Chondrocyte (in vitro differentiated cells): ENCODE data around the gene PCTP. TPM values are rescaled to one million over a fixed set of nuclear protein-coding genes. Genes with fewer than 3 reads are reported as not detected.

ENCODE experiments used
- DNase-seq: peaks from one replicate; pipeline ENCODE4 v3.0.0; 2021; ENCODE audit warnings: mixed read lengths, low spot score
- H3K27ac Mint-ChIP-seq: one replicate; pipeline ENCODE4 v1.8.0; 2021; ENCODE audit warnings: mild to moderate bottlenecking, moderate library complexity, mixed read lengths; ENCODE audit not compliant: unreplicated experiment
- H3K27me3 Mint-ChIP-seq: 2 replicates; pipeline ENCODE4 v1.8.0; 2021; ENCODE audit warnings: low read depth, mixed read lengths
- H3K36me3 Mint-ChIP-seq: 2 replicates; pipeline ENCODE4 v1.8.0; 2021; ENCODE audit warnings: low read depth, mixed read lengths
- H3K4me1 Mint-ChIP-seq: 2 replicates; pipeline ENCODE4 v1.8.0; 2021; ENCODE audit warnings: low read depth, mild to moderate bottlenecking, mixed read lengths
- H3K4me3 Mint-ChIP-seq: one replicate; pipeline ENCODE4 v1.8.0; 2021; ENCODE audit warnings: mild to moderate bottlenecking, moderate library complexity, mixed read lengths; ENCODE audit not compliant: unreplicated experiment
- H3K9me3 Mint-ChIP-seq: 2 replicates; pipeline ENCODE4 v1.8.0; 2021; ENCODE audit warnings: low read depth, mixed read lengths
- total RNA-seq: library from RNA; stranded (reverse); gene quantifications from 3 replicates; pipeline ENCODE4 v1.2.1, GENCODE V29; 2021
- TF ChIP-seq, protein P1 (sequence below): fragments of 200-600 bp; sonication (generic); IDR thresholded peaks from 2 replicates; pipeline ENCODE4 v1.5.0; 2021; ENCODE audit warnings: antibody characterized with exemption, mild to moderate bottlenecking, moderate library complexity

The PCTP gene
- total RNA-seq, 1 donor from 2014 or later = 8.8 TPM

DNA sequence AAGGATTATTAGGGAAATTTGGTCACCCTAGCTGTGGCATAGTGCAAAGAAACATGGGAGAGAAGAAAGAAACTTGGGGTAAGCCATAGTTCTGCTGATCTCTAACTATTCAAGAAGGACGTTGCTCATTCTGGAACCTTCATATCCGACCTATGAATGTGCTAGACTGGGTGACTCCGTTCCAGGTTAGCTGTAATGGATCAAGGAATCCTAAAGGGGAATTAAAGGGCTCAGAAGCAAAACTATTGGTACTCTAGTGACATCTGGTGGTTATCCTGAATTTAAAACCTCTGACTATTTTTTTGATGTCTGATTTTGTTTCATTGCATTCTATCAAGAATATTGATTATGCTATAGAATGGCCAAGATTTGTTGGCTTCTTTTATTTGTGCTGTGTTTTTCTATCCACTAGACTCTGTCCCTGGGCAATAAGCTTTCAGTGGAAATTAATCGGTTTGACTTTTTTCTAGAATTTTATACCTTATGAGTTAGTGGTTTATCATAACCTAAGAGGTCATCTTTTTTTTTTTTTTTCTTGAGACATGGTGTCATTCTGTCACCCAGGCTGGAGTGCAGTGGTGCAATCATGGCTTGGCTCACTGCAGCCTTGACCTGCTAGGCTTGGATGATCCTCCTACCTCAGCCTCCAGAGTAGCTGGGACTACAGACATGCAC is 19.5 kb downstream of the PCTP start:
- H3K36me3 Mint-ChIP-seq = peaks cover 22% of the 10 kb centered on the region
- no peaks in the 10 kb centered on the region for H3K9me3 Mint-ChIP-seq
- H3K27ac Mint-ChIP-seq = no peak overlapping the region
- DNase-seq = no peak
- no peaks in the 10 kb centered on the region for H3K27me3 Mint-ChIP-seq
- H3K4me1 Mint-ChIP-seq = peaks cover 8% of the 10 kb centered on the region
- TF ChIP-seq, protein P1, sequence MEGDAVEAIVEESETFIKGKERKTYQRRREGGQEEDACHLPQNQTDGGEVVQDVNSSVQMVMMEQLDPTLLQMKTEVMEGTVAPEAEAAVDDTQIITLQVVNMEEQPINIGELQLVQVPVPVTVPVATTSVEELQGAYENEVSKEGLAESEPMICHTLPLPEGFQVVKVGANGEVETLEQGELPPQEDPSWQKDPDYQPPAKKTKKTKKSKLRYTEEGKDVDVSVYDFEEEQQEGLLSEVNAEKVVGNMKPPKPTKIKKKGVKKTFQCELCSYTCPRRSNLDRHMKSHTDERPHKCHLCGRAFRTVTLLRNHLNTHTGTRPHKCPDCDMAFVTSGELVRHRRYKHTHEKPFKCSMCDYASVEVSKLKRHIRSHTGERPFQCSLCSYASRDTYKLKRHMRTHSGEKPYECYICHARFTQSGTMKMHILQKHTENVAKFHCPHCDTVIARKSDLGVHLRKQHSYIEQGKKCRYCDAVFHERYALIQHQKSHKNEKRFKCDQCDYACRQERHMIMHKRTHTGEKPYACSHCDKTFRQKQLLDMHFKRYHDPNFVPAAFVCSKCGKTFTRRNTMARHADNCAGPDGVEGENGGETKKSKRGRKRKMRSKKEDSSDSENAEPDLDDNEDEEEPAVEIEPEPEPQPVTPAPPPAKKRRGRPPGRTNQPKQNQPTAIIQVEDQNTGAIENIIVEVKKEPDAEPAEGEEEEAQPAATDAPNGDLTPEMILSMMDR = peak; percentile 89
- H3K4me3 Mint-ChIP-seq = no peak overlapping the region

DNA sequence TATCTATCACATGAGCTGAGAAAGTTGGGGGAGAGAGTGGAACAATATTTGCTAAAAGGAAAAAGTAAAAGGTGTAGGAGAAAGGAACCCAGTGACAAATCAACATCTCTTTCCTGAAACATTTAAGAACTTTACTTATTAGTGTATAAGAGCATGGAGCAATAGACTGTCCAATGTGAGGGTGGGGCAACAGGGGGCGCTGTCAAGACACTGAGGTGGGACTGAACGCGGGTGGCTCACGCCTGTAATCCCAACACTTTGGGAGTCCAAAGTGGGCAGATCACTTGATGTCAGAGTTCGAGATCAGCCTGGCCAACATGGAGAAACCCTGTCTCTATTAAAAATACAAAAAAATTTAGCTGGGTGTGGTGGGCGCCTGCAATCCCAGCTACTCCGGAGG is 21.2 kb downstream of the PCTP start:
- H3K4me1 Mint-ChIP-seq = peaks cover 8% of the 10 kb centered on the region

DNA sequence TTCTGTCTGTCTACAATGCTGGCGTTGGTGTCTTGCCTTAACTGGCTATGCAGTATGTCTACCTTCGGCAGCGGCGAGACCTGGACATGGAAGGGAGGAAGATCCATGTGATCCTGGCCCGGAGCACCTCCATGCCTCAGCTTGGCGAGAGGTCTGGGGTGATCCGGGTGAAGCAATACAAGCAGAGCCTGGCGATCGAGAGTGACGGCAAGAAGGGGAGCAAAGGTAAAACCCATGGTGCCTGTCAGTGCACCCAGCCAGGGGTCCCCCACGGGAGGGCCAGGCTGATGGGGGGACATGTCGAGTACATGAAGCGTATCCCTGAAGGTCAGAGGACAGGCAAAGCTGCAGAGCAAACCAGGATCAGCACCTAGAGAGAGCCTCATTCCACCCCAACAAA is 22.8 kb downstream of the PCTP start:
- DNase-seq = no peak
- H3K9me3 Mint-ChIP-seq = no peaks in the 10 kb centered on the region
- no peak overlapping the region for H3K4me3 Mint-ChIP-seq
- no peak overlapping the region for H3K27ac Mint-ChIP-seq
- TF ChIP-seq, protein P1 = no peak
- H3K4me1 Mint-ChIP-seq = peaks cover 8% of the 10 kb centered on the region
- no peaks in the 10 kb centered on the region for H3K27me3 Mint-ChIP-seq
- H3K36me3 Mint-ChIP-seq = peaks cover 29% of the 10 kb centered on the region

More for the DNA sequence above, 21.2 kb downstream of the PCTP start:
- Mint-ChIP-seq H3K4me3 (no peak overlapping the region), H3K27ac (no peak overlapping the region), H3K27me3 (no peaks in the 10 kb centered on the region), H3K36me3 (peaks cover 32% of the 10 kb centered on the region), H3K9me3 (no peaks in the 10 kb centered on the region)
- TF ChIP-seq, protein P1 = peak; percentile 36
- no peak for DNase-seq

DNA sequence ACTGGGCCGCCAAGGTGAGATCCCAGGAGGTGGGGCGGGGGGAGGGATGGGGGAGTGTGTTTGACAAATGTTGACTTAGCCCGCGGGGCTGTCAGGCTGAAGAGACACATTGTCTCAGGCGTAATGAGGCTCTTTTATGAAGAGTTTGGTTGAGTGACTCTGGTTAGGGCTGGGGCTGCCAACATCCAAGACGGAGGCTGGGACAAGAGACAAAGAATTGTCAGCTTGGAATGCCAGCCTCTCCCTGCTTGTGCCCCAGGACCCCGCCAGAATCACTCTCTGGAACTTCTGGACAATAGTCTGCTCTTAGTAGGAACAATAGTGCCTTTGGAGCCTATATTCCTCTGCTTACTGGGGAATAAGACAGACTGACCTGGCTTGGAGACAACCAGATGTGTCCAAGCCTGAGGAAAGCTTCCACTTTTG is 24.0 kb downstream of the PCTP start:
- H3K27me3 Mint-ChIP-seq = no peaks in the 10 kb centered on the region
- H3K4me1 Mint-ChIP-seq = peaks cover 1% of the 10 kb centered on the region
- TF ChIP-seq, protein P1 = no peak
- peaks cover 29% of the 10 kb centered on the region for H3K36me3 Mint-ChIP-seq
- no peak overlapping the region for H3K27ac Mint-ChIP-seq
- no peak overlapping the region for H3K4me3 Mint-ChIP-seq
- DNase-seq = no peak
- no peaks in the 10 kb centered on the region for H3K9me3 Mint-ChIP-seq

DNA sequence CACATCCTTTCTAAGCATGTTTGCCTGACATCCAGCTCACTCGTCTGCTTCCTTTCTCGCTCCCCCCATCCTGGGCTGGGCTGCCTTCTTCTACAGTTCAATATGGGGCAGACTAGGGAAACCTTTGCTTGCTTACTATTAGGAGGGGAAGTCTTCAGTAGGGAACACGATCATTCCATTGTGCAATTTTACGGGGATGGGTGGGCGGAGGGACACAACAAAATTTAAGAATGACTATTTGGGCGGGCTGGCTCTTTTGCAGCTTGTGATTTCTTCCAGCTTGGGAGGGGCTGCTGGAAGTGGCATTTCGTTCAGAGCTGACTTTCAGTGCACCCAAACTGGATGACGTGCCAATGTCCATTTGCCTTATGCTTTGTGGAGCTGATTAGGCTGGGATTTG is 25.4 kb downstream of the PCTP start:
- peaks cover 29% of the 10 kb centered on the region for H3K36me3 Mint-ChIP-seq
- H3K27me3 Mint-ChIP-seq = no peaks in the 10 kb centered on the region
- no peak for DNase-seq
- TF ChIP-seq, protein P1 = no peak
- no peaks in the 10 kb centered on the region for H3K4me1 Mint-ChIP-seq
- no peak overlapping the region for H3K27ac Mint-ChIP-seq
- no peak overlapping the region for H3K4me3 Mint-ChIP-seq
- H3K9me3 Mint-ChIP-seq = no peaks in the 10 kb centered on the region
